ENCODE measurements around the gene FGA. TPM values are rescaled to one million over a fixed set of nuclear protein-coding genes. Genes with fewer than 3 reads are reported as not detected.

The FGA gene
- total and polyA plus RNA-seq, 9 of the 15 experiments (the other 6 are each of a cell fraction or from before 2014, with no cell fraction given) = 0.04 to 2.5 (median 0.07) TPM; not detected in 5

- TF ChIP-seq, protein P1, sequence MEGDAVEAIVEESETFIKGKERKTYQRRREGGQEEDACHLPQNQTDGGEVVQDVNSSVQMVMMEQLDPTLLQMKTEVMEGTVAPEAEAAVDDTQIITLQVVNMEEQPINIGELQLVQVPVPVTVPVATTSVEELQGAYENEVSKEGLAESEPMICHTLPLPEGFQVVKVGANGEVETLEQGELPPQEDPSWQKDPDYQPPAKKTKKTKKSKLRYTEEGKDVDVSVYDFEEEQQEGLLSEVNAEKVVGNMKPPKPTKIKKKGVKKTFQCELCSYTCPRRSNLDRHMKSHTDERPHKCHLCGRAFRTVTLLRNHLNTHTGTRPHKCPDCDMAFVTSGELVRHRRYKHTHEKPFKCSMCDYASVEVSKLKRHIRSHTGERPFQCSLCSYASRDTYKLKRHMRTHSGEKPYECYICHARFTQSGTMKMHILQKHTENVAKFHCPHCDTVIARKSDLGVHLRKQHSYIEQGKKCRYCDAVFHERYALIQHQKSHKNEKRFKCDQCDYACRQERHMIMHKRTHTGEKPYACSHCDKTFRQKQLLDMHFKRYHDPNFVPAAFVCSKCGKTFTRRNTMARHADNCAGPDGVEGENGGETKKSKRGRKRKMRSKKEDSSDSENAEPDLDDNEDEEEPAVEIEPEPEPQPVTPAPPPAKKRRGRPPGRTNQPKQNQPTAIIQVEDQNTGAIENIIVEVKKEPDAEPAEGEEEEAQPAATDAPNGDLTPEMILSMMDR (IDR thresholded peaks at IDR 0.05 in 2 of 3, conservative IDR thresholded peaks at IDR 0.05 in 1 of 3; ENCODE audit: insufficient read depth in 2 of 3, low read depth in 1 of 3, low read length in 3 of 3) = peak; percentile 81 to 99 (median 96)
- TF ChIP-seq POLR2G (IDR thresholded peaks at IDR 0.05; ENCODE audit: low read depth, low read length) (peak; percentile 46; the same call in 1 of the 2 replicates), YY1 (IDR thresholded peaks at IDR 0.05; ENCODE audit: borderline replicate concordance in 1 of 3, control insufficient read depth in 1 of 3, extremely low read depth in 1 of 3, insufficient read depth in 3 of 3, insufficient read length in 1 of 3, insufficient replicate concordance in 2 of 3, low read depth in 1 of 3, low read length in 2 of 3) (peak in 2 of 3 experiments; percentile 14 to 30), MYC (IDR thresholded peaks at IDR 0.05; ENCODE audit: low read depth, low read length) (peak; percentile 33; the same call in 1 of the 2 replicates), MYC (CRISPR knock-in tag; IDR thresholded peaks at IDR 0.05; ENCODE audit: borderline replicate concordance, low read depth) (no peak), RBFOX2 (IDR thresholded peaks at IDR 0.05; ENCODE audit: low read depth, low read length) (peak; percentile 37; the same call in 1 of the 2 replicates), ATF1 (CRISPR knock-in tag; IDR thresholded peaks at IDR 0.05) (no peak), ATF1 (tag; IDR thresholded peaks at IDR 0.05) (0 out of 2 replicates have a peak, but pooled peaks have one; percentile 23), UBTF (IDR thresholded peaks at IDR 0.05; ENCODE audit: borderline replicate concordance in 1 of 2, low read depth in 2 of 2, low read length in 2 of 2) (peak; percentile 55 to 73; a peak in 3 of 4 replicates), SREBF1 (IDR thresholded peaks at IDR 0.05; ENCODE audit: borderline replicate concordance, low read depth, low read length) (no peak), RREB1 (CRISPR knock-in tag; IDR thresholded peaks at IDR 0.05) (no peak), TBP (optimal IDR thresholded peaks at IDR 0.05; ENCODE audit: low read depth, low read length) (peak; percentile 19), CBX3 (IDR thresholded peaks at IDR 0.05; ENCODE audit: borderline replicate concordance in 1 of 2, low read length in 2 of 2) (peak in 1 of 2 experiments; percentile 79; a peak in 1 of 3 replicates)
- TF ChIP-seq, protein P2, sequence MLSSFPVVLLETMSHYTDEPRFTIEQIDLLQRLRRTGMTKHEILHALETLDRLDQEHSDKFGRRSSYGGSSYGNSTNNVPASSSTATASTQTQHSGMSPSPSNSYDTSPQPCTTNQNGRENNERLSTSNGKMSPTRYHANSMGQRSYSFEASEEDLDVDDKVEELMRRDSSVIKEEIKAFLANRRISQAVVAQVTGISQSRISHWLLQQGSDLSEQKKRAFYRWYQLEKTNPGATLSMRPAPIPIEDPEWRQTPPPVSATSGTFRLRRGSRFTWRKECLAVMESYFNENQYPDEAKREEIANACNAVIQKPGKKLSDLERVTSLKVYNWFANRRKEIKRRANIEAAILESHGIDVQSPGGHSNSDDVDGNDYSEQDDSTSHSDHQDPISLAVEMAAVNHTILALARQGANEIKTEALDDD (IDR thresholded peaks at IDR 0.05) = no peak
Observed at GRCh38 chr4:154626793-154627484, 36.4 kb upstream of the FGA start (continued).

All from K562 (cell line).